Type B pancreatic cell (in vitro differentiated cells): ENCODE results near the gene RFXANK. TPM values are rescaled to one million over a fixed set of nuclear protein-coding genes. Genes with fewer than 3 reads are reported as not detected.

Source experiments
- DNase-seq: peaks from one replicate; pipeline ENCODE4 v3.0.0; 2021; ENCODE audit warnings: mixed read lengths; ENCODE audit not compliant: unreplicated experiment; ENCODE audit errors: extremely low spot score
- H3K27ac Mint-ChIP-seq: 2 replicates; pipeline ENCODE4 v1.8.0; 2021; ENCODE audit warnings: mild to moderate bottlenecking, mixed read lengths
- H3K27me3 Mint-ChIP-seq: 2 replicates; pipeline ENCODE4 v1.8.0; 2021; ENCODE audit warnings: mixed read lengths
- H3K36me3 Mint-ChIP-seq: 2 replicates; pipeline ENCODE4 v1.8.0; 2021; ENCODE audit warnings: mixed read lengths
- H3K4me1 Mint-ChIP-seq: one replicate; pipeline ENCODE4 v1.8.0; 2021; ENCODE audit warnings: mixed read lengths; ENCODE audit not compliant: unreplicated experiment
- H3K4me3 Mint-ChIP-seq: 2 replicates; pipeline ENCODE4 v1.8.0; 2021; ENCODE audit warnings: mild to moderate bottlenecking, mixed read lengths
- H3K9me3 Mint-ChIP-seq: 2 replicates; pipeline ENCODE4 v1.8.0; 2021; ENCODE audit warnings: mixed read lengths
- CTCF ChIP-seq: fragments of 200-600 bp; sonication (generic); conservative IDR thresholded peaks from 2 replicates; pipeline ENCODE4 v1.5.0; 2021; ENCODE audit warnings: antibody characterized with exemption, mild to moderate bottlenecking
- total RNA-seq: library from RNA; stranded (reverse); gene quantifications from 2 replicates; pipeline ENCODE4 v1.2.1, GENCODE V29; 2021; ENCODE audit warnings: low replicate concordance

The RFXANK gene
- total RNA-seq, 1 donor from 2014 or later, result 103 TPM

- Mint-ChIP-seq H3K9me3 (no peaks in the 10 kb centered on the region), H3K36me3 (no peaks in the 10 kb centered on the region), H3K4me3 (no peak overlapping the region), H3K4me1 (no peaks in the 10 kb centered on the region), H3K27ac (no peak overlapping the region), H3K27me3 (no peaks in the 10 kb centered on the region)
- no peak for TF ChIP-seq CTCF
- DNase-seq, result no peak
Observed at GRCh38 chr19:19155495-19156219, 36.4 kb upstream of the RFXANK start.

GRCh38 chr19:19157808-19158207 is 34.2 kb upstream of the RFXANK start:
- DNase-seq, result no peak
- no peak overlapping the region for H3K27ac Mint-ChIP-seq
- no peaks in the 10 kb centered on the region for H3K27me3 Mint-ChIP-seq
- no peak overlapping the region for H3K4me3 Mint-ChIP-seq
- no peaks in the 10 kb centered on the region for H3K9me3 Mint-ChIP-seq
- no peaks in the 10 kb centered on the region for H3K4me1 Mint-ChIP-seq
- no peaks in the 10 kb centered on the region for H3K36me3 Mint-ChIP-seq
- TF ChIP-seq CTCF, result no peak

GRCh38 chr19:19159534-19159933 is 32.5 kb upstream of the RFXANK start:
- H3K36me3 Mint-ChIP-seq, result no peaks in the 10 kb centered on the region
- no peak overlapping the region for H3K4me3 Mint-ChIP-seq
- H3K27me3 Mint-ChIP-seq, result no peaks in the 10 kb centered on the region
- no peaks in the 10 kb centered on the region for H3K4me1 Mint-ChIP-seq
- DNase-seq, result no peak
- no peak for TF ChIP-seq CTCF
- H3K27ac Mint-ChIP-seq, result no peak overlapping the region
- H3K9me3 Mint-ChIP-seq, result no peaks in the 10 kb centered on the region

- Mint-ChIP-seq H3K27me3 (no peaks in the 10 kb centered on the region), H3K9me3 (no peaks in the 10 kb centered on the region), H3K27ac (no peak overlapping the region), H3K36me3 (no peaks in the 10 kb centered on the region), H3K4me1 (no peaks in the 10 kb centered on the region), H3K4me3 (no peak overlapping the region)
- TF ChIP-seq CTCF, result no peak
- DNase-seq, result no peak
Observed at GRCh38 chr19:19160461-19161035, 31.5 kb upstream of the RFXANK start.

- Mint-ChIP-seq H3K27ac (no peak overlapping the region), H3K4me1 (no peaks in the 10 kb centered on the region), H3K36me3 (no peaks in the 10 kb centered on the region), H3K9me3 (no peaks in the 10 kb centered on the region), H3K27me3 (no peaks in the 10 kb centered on the region), H3K4me3 (no peak overlapping the region)
- DNase-seq, result no peak
- no peak for TF ChIP-seq CTCF
Observed at GRCh38 chr19:19162495-19162894, 29.6 kb upstream of the RFXANK start.
